Prostate gland (tissue), 2 donors: ENCODE data around the gene WDSUB1. TPM values are rescaled to one million over a fixed set of nuclear protein-coding genes. Genes with fewer than 3 reads are reported as not detected.

Experiments
- DNase-seq: peaks from one replicate; pipeline ENCODE4 v3.0.0-alpha.2; 2019; ENCODE audit warnings: low spot score
- H3K27ac ChIP-seq, 2 donors: fragments of 200-600 bp; sonication (generic); 2 replicates each; pipeline ENCODE4 v1.5.1; 2017 to 2019
- H3K27me3 ChIP-seq: fragments of 200-600 bp; sonication (generic); replicated peaks from 2 replicates; pipeline ENCODE4 v1.5.1; 2019; ENCODE audit not compliant: insufficient read depth
- H3K36me3 ChIP-seq, 2 donors: fragments of 200-600 bp; sonication (generic); 1 replicate in 1 of 2; 2 replicates in 1 of 2; pipeline versions ENCODE4 v1.5.1 to v1.8.1; 2017 to 2019
- H3K4me1 ChIP-seq: fragments of 200-600 bp; sonication (generic); replicated peaks from 2 replicates; pipeline ENCODE4 v1.5.1; 2019
- H3K4me3 ChIP-seq, 2 donors: fragments of 200-600 bp; sonication (generic); 2 replicates each; pipeline ENCODE4 v1.5.1; 2017 to 2019
- H3K9me3 ChIP-seq: fragments of 200-600 bp; sonication (generic); 2 replicates; pipeline ENCODE4 v1.5.1; 2017
- POLR2A ChIP-seq: fragments of 450-650 bp; IDR thresholded peaks from one replicate; pipeline ENCODE4 v1.6.1; 2016; ENCODE audit warnings: antibody characterized with exemption, mild to moderate bottlenecking
- POLR2AphosphoS5 ChIP-seq: sonication (generic); formaldehyde crosslinking; IDR thresholded peaks from one replicate; pipeline ENCODE4 v1.6.1; 2017; ENCODE audit warnings: antibody characterized with exemption
- WGBS: methylation state at CpG from one replicate; pipeline ENCODE4 v1.1.5; 2018; 5-methylcytosine and 5-hydroxymethylcytosine counted together
- intact Hi-C: fragments of 100-400 bp; cut with DNase I; formaldehyde crosslinking; loops from one replicate; pipeline ENCODE4 v1.14.2; 2022
- total RNA-seq, 2 donors: library from RNA; depleted of rRNA; stranded (reverse); fragments of >200 nt; gene quantifications; one replicate each; pipeline ENCODE4 v1.1.0, GENCODE V29; 2016
- TF ChIP-seq, protein P1 (sequence below), 4 experiments: fragments of 200-600 bp in 2 of 4; fragments of 450-650 bp in 2 of 4; sonication (generic) in 2 of 4; IDR thresholded peaks; 1 replicate in 3 of 4; 2 replicates in 1 of 4; pipeline ENCODE4 v1.5.1; 2016 to 2019; ENCODE audit warnings: antibody characterized with exemption in 4 of 4, mild to moderate bottlenecking in 2 of 4, moderate library complexity in 2 of 4

Gene WDSUB1
- total RNA-seq, 2 donors from 2014 or later: 10.4 to 10.8 TPM

DNA sequence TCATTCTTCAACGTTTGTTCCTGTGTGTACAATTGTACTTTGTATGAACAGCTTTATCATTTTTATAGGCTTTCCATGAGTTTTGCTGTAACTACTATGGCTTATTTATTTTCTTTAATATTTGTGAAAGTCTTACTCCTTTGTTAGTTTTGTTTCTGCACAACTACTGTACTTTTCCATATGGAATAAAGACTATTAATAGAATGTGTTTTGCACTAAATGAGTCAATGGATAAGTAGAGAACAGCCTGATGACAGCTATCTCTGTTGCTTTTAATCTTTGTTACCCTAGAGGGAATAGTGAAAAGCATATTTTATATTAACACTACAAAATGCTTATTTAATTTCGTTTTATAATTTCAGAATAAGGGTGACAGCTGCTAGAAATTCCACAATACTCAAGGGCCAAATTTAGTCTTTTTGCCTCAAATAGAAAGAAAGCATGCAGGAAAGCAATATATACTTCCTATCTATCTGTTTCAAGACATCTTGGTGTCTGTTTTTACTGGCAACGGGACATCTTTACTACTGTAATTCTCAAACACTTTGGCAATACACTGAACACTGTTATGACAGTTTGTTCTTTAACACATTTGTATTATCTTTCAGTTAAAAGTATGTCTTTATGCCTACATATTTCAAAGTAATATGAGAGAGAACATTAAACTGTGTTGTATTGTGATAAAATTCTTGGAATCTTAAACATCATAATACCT lies 53.9 kb downstream of the WDSUB1 start:
- WGBS: 29% methylated on average over 3 of the region's 3 CpGs
- Histone ChIP-seq H3K36me3 (peaks cover 0 to 14% of the 10 kb centered on the region in 2 donors), H3K9me3 (no peaks in the 10 kb centered on the region), H3K27ac (no peak overlapping the region), H3K4me1 (no peaks in the 10 kb centered on the region), H3K27me3 (no peaks in the 10 kb centered on the region), H3K4me3 (no peak overlapping the region)
- TF ChIP-seq POLR2AphosphoS5 (no peak), POLR2A (no peak)
- TF ChIP-seq, protein P1, sequence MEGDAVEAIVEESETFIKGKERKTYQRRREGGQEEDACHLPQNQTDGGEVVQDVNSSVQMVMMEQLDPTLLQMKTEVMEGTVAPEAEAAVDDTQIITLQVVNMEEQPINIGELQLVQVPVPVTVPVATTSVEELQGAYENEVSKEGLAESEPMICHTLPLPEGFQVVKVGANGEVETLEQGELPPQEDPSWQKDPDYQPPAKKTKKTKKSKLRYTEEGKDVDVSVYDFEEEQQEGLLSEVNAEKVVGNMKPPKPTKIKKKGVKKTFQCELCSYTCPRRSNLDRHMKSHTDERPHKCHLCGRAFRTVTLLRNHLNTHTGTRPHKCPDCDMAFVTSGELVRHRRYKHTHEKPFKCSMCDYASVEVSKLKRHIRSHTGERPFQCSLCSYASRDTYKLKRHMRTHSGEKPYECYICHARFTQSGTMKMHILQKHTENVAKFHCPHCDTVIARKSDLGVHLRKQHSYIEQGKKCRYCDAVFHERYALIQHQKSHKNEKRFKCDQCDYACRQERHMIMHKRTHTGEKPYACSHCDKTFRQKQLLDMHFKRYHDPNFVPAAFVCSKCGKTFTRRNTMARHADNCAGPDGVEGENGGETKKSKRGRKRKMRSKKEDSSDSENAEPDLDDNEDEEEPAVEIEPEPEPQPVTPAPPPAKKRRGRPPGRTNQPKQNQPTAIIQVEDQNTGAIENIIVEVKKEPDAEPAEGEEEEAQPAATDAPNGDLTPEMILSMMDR (IDR thresholded peaks at IDR 0.05): no peak
- DNase-seq: no peak
- intact Hi-C loops: no loop called here

DNA sequence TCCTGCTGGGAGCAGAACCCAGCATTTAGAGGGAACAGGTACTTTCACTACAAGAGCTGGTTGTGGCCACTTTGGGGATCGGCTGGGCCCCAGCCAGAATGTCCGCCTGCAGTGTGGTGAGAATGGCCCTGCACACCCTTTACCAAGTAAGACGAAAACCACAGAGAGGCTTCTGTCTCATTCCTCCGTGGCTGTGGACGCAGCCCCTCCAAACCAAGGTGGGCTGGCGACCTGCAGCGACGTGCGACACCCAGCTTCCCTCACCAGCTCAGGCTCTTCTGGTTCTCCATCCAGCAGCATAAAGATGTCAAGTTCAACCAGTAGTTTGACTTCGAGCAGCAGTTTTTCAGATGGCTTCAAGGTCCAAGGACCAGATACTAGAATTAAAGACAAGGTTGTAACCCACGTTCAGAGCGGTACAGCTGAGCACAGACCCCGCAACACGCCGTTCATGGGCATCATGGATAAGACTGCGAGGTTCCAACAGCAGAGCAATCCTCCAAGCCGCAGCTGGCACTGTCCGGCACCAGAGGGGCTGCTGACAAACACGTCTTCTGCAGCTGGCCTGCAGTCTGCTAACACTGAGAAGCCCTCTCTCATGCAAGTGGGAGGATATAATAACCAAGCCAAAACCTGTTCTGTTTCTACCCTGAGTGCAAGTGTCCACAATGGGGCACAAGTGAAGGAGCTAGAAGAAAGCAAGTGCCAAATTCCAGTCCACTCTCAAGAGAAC lies 56.2 kb downstream of the WDSUB1 start:
- Histone ChIP-seq H3K27me3 (no peaks in the 10 kb centered on the region), H3K36me3 (peaks cover 0 to 14% of the 10 kb centered on the region in 2 donors)

DNA sequence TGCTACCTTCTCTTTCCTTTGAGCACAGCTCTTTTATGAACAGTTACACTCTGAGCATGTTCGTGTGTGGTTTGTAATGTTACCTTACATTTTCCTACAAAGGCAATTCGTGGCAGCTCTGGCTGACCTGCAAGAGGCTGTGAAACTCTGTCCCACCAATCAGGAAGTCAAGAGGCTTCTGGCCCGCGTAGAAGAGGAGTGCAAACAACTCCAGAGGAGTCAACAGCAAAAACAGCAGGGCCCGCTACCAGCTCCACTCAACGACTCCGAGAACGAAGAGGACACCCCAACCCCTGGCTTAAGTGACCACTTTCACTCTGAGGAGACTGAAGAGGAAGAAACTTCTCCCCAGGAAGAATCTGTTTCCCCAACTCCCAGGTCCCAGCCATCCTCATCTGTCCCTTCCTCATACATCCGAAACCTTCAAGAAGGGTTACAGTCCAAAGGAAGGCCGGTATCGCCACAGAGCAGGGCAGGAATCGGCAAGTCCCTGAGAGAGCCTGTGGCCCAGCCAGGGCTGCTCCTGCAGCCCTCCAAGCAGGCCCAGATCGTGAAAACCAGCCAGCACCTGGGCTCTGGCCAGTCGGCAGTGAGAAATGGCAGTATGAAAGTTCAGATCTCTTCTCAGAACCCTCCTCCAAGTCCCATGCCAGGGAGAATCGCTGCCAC lies 56.9 kb downstream of the WDSUB1 start:
- peaks cover 0 to 14% of the 10 kb centered on the region in 2 donors for H3K36me3 ChIP-seq
- no peaks in the 10 kb centered on the region for H3K9me3 ChIP-seq
- no peak for DNase-seq
- intact Hi-C loops: no loop called here
- H3K4me1 ChIP-seq: no peaks in the 10 kb centered on the region
- H3K4me3 ChIP-seq: no peak overlapping the region
- TF ChIP-seq, protein P1 (IDR thresholded peaks at IDR 0.05): no peak
- TF ChIP-seq POLR2A: no peak
- WGBS: 89% methylated on average over 15 of the region's 15 CpGs
- H3K27me3 ChIP-seq: no peaks in the 10 kb centered on the region
- no peak overlapping the region for H3K27ac ChIP-seq

More for the DNA sequence above, 56.2 kb downstream of the WDSUB1 start:
- DNase-seq: no peak
- Histone ChIP-seq H3K4me1 (no peaks in the 10 kb centered on the region), H3K4me3 (no peak overlapping the region), H3K27ac (no peak overlapping the region), H3K9me3 (no peaks in the 10 kb centered on the region)
- TF ChIP-seq, protein P1 (IDR thresholded peaks at IDR 0.05): no peak
- TF ChIP-seq POLR2A (no peak), POLR2AphosphoS5 (no peak)
- intact Hi-C loops: no loop called here
- WGBS: 97% methylated on average over 19 of the region's 19 CpGs

DNA sequence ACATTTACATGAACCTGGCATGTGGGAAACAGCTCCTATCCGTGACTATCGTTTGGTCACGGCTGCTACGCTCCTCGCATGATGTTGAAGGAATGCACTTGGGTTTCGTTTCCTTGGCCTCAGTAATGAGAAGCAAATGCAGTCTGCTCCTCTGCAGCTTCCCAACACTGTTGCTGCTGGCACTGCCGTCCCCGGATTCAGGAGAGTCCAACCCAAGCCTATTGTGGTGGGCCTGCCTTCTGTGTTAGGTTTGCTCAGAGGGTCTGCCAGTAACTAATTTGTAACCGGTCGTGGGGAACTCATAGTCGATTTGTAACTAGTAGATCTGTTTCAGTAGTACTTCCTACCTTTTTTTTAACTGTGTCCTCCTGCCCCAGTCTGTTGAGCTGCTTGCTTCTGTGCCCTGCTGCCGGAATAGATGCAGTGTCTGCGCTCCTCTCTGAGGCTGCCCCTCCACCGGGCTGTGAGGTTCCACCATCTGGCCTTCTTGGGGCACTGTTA lies 58.4 kb downstream of the WDSUB1 start:
- no peaks in the 10 kb centered on the region for H3K9me3 ChIP-seq
- no peak for DNase-seq
- TF ChIP-seq POLR2A (no peak), POLR2AphosphoS5 (no peak)
- TF ChIP-seq, protein P1 (IDR thresholded peaks at IDR 0.05): no peak
- H3K36me3 ChIP-seq: peaks cover 0 to 18% of the 10 kb centered on the region in 2 donors
- H3K27me3 ChIP-seq: no peaks in the 10 kb centered on the region
- no peaks in the 10 kb centered on the region for H3K4me1 ChIP-seq
- H3K4me3 ChIP-seq: no peak overlapping the region
- 89% methylated on average over 14 of the region's 14 CpGs for whole genome bisulfite sequencing
- intact Hi-C loops: no loop called here
- no peak overlapping the region for H3K27ac ChIP-seq
